Osteocyte (in vitro differentiated cells): ENCODE results near the gene TSPAN33. TPM values are rescaled to one million over a fixed set of nuclear protein-coding genes. Genes with fewer than 3 reads are reported as not detected.

Experiments used
- DNase-seq: peaks from one replicate; pipeline ENCODE4 v3.0.0; 2021; ENCODE audit warnings: mixed read lengths; ENCODE audit not compliant: unreplicated experiment; ENCODE audit errors: extremely low spot score
- H3K27ac Mint-ChIP-seq: one replicate; pipeline ENCODE4 v1.8.0; 2021; ENCODE audit warnings: mild to moderate bottlenecking, mixed read lengths; ENCODE audit not compliant: unreplicated experiment
- H3K27me3 Mint-ChIP-seq: one replicate; pipeline ENCODE4 v1.8.0; 2021; ENCODE audit warnings: mixed read lengths; ENCODE audit not compliant: unreplicated experiment
- H3K36me3 Mint-ChIP-seq: one replicate; pipeline ENCODE4 v1.8.0; 2021; ENCODE audit warnings: mixed read lengths; ENCODE audit not compliant: unreplicated experiment
- H3K4me1 Mint-ChIP-seq: one replicate; pipeline ENCODE4 v1.8.0; 2021; ENCODE audit warnings: mixed read lengths; ENCODE audit not compliant: unreplicated experiment
- H3K4me3 Mint-ChIP-seq: one replicate; pipeline ENCODE4 v1.8.0; 2021; ENCODE audit warnings: mild to moderate bottlenecking, moderate library complexity, mixed read lengths; ENCODE audit not compliant: unreplicated experiment
- H3K9me3 Mint-ChIP-seq: one replicate; pipeline ENCODE4 v1.8.0; 2021; ENCODE audit warnings: mixed read lengths; ENCODE audit not compliant: unreplicated experiment
- total RNA-seq: library from RNA; stranded (reverse); gene quantifications from 2 replicates; pipeline ENCODE4 v1.2.1, GENCODE V29; 2021
- TF ChIP-seq, protein P1 (sequence below): fragments of 200-600 bp; sonication (generic); IDR thresholded peaks from 2 replicates; pipeline ENCODE4 v1.5.0; 2021; ENCODE audit warnings: antibody characterized with exemption, mild to moderate bottlenecking, moderate library complexity

TSPAN33 gene
- total RNA-seq, 1 donor from 2014 or later = 1.2 TPM

DNA sequence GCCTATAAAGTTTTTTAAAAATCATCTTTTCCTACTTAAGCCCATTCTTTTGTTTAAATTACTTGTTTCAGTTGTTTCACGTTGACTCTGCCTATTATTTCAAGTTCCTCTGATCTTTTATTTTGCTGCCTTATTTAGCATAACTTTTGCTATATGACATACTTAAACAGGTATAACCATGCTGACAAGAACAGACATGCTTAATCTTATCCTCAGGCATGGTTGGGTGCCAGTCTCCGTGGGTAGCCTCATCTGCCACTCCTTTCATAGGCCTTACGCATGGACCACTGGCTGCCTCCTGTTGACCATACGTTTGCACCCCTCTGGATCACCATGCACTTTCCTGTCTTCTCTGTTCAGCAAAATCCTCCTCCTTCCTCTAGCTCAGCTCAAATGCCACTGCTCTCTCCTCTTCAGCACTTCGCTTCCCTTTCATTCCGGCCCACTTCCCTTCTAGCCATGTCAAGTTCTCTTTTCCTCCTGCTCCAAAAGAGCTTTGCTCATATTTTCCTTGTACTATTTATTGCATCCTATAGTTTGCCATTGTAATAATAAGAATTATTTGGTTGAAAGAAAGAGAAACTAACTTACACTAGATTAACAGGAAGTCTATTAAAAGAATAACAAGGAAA is 10.0 kb upstream of the TSPAN33 start:
- no peak overlapping the region for H3K4me3 Mint-ChIP-seq
- H3K36me3 Mint-ChIP-seq = no peaks in the 10 kb centered on the region
- no peaks in the 10 kb centered on the region for H3K9me3 Mint-ChIP-seq
- no peak overlapping the region for H3K27ac Mint-ChIP-seq
- peaks cover 5% of the 10 kb centered on the region for H3K4me1 Mint-ChIP-seq
- TF ChIP-seq, protein P1, sequence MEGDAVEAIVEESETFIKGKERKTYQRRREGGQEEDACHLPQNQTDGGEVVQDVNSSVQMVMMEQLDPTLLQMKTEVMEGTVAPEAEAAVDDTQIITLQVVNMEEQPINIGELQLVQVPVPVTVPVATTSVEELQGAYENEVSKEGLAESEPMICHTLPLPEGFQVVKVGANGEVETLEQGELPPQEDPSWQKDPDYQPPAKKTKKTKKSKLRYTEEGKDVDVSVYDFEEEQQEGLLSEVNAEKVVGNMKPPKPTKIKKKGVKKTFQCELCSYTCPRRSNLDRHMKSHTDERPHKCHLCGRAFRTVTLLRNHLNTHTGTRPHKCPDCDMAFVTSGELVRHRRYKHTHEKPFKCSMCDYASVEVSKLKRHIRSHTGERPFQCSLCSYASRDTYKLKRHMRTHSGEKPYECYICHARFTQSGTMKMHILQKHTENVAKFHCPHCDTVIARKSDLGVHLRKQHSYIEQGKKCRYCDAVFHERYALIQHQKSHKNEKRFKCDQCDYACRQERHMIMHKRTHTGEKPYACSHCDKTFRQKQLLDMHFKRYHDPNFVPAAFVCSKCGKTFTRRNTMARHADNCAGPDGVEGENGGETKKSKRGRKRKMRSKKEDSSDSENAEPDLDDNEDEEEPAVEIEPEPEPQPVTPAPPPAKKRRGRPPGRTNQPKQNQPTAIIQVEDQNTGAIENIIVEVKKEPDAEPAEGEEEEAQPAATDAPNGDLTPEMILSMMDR = no peak
- H3K27me3 Mint-ChIP-seq = peaks cover 16% of the 10 kb centered on the region
- DNase-seq = no peak

DNA sequence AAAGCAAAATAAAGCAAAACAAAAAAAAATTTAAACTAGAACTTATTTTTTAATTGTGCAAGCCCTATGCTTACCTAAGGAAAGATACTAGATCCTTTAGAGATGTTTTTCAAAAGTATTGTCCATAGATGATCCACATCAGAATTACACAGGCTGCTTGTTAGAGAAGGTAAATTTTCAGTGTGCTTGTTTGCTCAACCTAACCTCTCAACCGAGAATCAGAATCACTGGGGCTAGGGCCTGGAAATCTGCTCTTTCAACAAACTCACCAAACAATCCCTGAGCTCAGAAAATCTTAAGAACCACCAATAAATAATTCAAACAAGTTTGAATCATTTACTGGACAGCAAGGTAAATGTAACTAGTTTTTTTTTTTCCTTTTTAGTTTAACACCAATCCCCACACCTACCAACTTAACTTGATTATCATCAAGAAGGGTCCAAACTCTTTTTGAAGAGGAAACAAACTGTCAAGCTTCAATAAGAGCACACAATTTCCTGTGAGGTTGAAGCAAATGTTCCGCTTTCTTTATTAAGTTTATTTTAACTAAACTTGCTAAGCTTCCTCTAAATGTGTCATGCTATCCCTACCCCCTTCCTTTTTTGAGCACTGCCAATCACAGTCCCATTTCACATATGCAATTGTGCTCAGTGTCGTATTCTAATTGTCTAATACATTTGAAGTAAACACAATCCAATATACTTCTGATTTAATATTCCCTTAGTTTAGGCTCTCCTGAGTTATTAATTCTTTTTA is 7.4 kb upstream of the TSPAN33 start:
- H3K4me1 Mint-ChIP-seq = peaks cover 5% of the 10 kb centered on the region
- no peak overlapping the region for H3K27ac Mint-ChIP-seq
- H3K9me3 Mint-ChIP-seq = no peaks in the 10 kb centered on the region
- H3K27me3 Mint-ChIP-seq = peaks cover 28% of the 10 kb centered on the region
- H3K36me3 Mint-ChIP-seq = no peaks in the 10 kb centered on the region
- no peak for DNase-seq
- TF ChIP-seq, protein P1 = no peak
- H3K4me3 Mint-ChIP-seq = no peak overlapping the region

DNA sequence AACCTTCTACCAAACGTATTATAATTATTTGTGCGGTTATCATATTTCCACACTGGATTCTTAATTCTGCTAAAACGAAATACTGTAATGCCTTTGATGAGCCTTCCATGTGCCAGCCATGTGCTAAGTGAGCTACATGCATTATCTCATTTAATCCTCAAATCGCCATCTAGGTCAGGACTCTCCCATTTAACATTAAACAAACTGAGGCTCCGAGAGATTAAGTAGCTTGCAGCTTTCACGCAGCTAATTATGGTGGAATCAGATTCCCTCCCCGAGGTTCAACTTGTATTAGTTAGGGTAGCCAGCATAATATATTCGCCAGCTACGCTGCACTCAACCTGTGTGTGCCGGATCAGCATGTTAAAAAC is 798 bp upstream of the TSPAN33 start:
- Mint-ChIP-seq H3K27me3 (peaks cover 74% of the 10 kb centered on the region), H3K36me3 (peaks cover 3% of the 10 kb centered on the region), H3K9me3 (no peaks in the 10 kb centered on the region), H3K27ac (no peak overlapping the region), H3K4me3 (peak overlapping the region; percentile 16), H3K4me1 (peaks cover 8% of the 10 kb centered on the region)
- TF ChIP-seq, protein P1 = no peak
- no peak for DNase-seq

DNA sequence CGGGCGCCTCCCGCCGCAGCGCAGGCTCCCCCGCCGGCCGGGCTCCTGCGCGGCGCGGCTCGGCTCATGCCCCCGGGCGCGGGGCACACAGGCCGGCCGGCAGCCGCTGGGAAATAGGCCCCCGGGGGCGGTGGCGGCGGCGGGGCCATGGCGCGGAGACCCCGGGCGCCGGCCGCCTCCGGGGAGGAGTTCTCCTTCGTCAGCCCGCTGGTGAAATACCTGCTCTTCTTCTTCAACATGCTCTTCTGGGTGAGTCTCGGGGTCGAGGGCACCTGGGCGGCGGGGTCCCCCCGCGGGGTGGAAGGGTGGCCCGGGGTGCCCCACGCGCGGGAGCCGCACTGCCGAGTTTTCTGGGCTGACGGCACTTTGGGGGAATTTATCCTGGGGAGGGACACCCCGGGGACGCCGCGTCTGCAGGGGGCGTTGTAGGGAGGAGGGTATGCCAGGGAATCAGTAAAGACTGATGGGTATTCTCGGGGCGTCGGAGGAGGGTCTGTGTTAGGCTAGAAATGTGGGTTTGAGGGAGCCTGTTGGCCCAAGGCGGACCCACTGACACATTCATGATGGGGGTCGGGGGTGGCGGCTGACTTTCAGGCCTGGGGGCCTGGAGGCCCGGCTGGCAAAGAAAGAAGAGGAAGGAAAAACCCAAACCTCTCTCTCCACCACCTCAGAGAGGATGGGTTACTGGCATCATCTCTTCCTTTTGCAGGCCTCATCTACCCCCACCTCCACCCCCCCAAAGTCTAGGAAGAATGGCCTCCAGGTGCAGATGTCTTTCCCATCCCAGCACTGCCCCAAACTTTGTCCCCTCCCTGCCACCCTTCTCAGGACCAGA is 544 bp downstream of the TSPAN33 start:
- no peak for DNase-seq
- peaks cover 80% of the 10 kb centered on the region for H3K27me3 Mint-ChIP-seq
- TF ChIP-seq, protein P1 = peak; percentile 30
- H3K4me1 Mint-ChIP-seq = peaks cover 8% of the 10 kb centered on the region
- peak overlapping the region; percentile 56 for H3K4me3 Mint-ChIP-seq
- no peak overlapping the region for H3K27ac Mint-ChIP-seq
- H3K9me3 Mint-ChIP-seq = no peaks in the 10 kb centered on the region
- peaks cover 3% of the 10 kb centered on the region for H3K36me3 Mint-ChIP-seq
